ENCODE measurements around the gene THAP7.

Gene THAP7

DNA sequence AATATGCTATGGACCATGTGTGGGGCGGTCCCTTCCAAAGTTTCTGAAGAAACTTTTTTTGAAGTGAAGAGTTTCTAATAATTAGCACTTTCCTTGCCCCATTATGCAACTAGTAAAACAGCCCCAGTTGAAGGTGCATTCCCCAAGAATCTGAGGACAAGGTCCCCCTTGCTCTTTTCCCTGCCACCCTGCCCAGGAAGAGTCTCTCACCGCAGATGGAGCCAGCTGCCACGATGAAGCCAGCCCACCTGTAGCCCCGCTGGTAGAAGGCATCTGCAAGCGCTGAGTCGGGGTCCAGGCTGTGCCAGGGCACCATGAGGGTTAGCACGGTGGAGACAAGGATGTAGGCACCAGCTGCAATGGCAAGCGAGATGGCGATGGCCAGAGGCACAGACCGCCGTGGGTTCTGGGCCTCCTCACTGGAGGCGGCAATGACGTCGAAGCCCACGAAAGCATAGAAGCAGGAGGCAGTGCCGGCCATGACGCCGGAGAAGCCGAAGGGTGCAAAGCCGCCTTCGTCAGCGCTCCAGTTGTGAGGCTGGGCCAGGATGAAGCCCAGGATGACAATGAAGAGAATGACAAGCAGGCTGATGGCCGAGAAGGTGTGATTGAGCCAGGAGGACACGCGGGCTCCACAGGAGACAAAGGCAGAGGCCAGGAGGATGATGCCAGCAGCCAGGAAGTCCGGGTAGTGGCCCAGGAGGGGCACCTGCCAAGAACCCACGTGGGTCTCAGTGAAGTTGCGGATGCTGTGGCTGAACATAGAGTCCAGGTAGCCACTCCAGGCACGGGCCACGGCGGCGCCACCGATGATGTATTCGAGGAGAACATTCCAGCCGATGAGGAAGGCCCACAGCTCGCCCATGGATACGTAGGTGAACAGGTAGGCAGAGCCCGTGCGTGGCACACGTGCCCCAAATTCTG, 29.0 kb upstream of the THAP7 start:
- no peak for DNase-seq

DNA sequence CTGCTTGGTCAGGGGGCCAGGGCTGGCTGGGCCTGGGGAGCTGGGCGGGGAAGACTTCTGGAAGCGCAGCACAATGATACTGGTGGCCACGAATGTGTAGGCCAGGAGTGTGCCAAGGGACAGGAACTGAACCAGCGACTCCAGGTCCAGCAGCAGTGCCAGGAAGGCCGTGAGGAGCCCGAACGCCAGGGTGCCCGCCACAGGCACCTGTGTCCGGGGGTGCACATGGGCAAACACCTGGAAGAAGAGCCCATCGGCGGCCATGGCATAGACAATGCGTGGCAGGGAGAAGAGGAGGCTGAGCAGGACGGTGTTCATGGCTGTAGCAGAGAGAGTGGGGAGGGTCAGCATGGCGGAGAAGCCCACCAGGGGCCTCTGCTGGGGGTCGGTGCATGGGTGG, 28.1 kb upstream of the THAP7 start:
- no peak for DNase-seq

DNA sequence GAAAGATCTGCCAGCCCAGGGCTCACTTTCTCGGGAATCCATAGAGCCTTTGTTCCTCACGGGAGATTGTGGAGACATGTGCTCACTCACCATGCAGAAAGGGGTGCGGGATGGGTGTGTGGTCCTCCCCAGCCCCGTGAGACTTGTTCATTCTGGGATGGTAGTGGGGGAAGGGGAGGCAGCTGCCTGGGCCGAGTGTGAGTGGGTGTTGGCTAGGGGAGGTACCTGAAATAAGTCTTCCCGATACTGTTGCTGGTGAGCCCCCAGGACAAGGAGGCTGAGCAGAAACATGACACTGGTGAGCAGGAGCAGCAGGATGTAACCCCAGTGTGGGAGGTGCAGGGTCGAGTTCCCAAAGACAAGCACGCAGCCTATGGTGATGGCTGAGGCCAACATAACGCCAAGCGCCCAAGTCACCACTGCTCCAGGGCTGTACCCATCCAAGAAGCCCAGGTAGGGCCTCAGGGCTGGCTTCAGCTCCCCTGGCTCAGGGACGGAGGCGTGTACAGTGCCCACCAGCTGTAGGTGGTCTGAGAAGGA, 27.6 kb upstream of the THAP7 start:
- no peak for DNase-seq

DNA sequence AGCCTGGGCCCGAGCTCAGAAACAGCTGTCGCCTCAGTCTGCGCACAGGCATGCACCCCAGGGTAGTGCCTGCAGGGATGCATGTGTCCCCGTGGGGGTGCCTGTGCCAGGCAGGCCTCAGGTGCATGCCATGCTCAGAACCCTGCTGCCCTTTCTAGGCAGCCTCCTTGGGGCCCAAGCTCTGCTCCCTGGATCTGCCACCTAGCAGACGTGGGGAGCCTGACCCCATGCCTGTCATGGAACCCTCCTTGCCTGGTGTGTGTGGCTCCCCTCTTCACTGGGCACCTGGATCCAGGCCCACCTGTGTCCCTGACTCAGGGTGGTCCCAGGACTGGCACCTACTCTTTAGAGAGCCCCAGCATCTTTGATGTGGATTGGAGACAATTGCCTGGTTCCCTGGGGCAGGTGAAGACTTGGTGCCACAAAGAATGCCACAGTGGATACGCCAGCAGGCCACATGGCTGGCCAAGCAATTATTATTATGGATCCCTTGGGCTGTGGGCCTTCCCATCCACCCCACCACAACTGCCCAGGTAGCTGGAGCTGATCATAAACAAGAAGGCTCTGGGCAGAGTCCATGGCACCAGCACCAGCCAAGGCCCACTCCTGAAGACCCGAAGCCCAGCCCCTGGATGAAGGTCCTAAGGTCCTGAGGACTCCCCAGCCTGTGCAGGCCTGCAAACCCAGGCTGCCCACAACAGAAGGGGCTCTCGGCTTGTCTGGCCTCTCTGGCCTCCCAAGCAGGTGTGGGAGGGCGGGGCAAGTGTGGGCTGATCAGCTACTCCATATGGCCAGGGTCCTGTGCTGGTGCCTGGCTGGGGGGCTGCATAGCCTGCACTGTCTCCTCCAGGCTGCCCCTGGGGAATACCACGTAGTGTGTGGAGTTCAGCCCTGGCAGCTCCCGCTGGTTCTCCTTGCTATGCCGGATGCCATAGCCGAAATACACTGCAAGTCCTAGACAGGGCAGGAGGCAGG, 26.6 kb upstream of the THAP7 start:
- DNase-seq = no peak

DNA sequence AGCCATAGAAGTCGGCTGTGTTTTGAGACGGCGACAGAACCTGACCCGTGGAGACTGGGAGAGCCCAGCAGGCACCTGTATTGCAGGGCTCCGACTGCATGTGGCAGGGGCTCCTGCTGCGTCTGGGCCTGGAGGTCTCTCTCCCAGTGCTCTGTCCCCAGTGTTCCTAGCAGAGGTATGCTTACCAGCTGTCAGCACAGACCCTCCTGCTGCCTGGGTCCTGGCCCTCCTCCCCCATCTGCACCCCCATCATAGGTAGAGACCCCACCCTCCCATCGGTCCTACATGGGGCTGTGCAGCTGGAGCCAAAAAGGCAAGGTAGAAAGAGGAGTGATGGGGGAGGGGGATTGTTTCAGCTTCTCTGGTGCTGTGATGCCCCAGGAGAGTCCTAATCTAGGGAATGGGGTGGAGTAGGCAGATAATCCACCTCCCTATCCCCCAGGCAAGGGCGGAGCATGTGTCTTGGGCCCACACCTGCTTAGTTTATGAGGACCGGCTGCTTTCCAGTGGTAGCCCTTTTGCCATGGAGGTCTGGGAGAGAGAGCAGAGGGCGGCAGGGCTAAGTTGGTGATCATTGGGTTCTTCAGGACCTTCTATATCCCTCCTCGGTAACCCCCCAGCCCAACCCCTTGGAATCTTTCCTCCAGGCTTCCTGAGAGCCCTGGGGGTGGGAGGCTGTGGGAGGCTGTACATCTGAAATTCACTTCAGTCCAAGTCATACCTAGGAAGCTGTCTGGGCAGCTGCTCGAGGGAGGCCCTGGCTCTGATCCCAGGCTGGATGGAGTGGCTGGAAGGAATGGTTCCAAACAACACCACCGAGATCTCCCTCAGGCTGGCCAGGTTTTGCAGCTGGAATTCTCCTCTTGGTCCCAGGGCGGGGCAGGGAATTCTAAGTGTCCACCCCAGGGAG, 25.1 kb upstream of the THAP7 start:
- no peak for DNase-seq

DNA sequence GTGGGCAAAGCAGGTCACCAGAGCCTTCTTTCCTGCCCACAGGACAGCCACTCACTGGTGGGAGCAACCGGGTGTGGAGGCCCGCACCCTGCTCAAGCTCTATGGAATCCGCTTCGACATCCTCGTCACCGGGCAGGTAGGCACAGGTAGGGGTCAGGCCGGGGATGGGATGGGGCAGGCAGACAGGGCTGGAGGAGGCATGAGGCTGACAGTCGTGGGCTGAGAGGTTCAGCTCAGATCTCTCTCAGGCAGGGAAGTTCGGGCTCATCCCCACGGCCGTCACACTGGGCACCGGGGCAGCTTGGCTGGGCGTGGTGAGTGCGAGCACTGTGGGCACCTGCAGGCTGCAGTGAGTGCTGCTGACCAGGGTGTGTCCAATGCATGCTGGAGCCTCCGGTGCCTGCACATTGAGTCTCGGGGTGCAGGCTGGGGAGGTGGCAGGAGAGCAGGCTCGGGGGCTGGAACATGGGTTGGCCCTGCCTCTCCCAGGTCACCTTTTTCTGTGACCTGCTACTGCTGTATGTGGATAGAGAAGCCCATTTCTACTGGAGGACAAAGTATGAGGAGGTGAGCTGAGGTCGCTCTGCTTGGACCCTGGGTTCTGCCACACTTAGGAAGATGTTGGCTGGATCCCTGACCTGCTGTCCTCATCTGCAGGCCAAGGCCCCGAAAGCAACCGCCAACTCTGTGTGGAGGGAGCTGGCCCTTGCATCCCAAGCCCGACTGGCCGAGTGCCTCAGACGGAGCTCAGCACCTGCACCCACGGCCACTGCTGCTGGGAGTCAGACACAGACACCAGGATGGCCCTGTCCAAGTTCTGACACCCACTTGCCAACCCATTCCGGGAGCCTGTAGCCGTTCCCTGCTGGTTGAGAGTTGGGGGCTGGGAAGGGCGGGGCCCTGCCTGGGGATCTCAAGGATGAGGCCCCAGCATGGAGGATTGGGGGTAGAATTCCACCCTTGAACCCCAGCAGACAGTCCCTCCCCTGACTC, 24.1 kb upstream of the THAP7 start:
- DNase-seq = no peak

DNA sequence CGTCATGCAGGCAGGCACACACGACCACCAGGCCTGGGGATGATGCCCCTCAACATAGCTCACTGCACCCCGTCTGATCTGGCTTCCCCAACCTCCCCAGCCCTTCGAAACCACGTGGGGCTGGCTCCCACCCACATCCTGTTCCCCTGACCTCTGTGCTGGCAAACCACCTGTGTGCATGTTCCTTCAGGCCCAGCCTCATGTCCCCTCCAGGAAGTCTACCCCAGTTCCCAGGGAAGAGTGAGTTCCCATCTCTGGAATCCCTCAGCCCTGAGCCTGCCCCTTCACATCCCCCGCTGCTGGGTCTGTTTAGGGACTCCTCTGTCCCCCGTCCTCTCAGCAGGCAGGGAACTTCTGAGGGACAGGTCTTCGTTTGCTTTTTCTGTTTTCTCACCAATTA, 23.3 kb upstream of the THAP7 start:
- no peak for DNase-seq

DNA sequence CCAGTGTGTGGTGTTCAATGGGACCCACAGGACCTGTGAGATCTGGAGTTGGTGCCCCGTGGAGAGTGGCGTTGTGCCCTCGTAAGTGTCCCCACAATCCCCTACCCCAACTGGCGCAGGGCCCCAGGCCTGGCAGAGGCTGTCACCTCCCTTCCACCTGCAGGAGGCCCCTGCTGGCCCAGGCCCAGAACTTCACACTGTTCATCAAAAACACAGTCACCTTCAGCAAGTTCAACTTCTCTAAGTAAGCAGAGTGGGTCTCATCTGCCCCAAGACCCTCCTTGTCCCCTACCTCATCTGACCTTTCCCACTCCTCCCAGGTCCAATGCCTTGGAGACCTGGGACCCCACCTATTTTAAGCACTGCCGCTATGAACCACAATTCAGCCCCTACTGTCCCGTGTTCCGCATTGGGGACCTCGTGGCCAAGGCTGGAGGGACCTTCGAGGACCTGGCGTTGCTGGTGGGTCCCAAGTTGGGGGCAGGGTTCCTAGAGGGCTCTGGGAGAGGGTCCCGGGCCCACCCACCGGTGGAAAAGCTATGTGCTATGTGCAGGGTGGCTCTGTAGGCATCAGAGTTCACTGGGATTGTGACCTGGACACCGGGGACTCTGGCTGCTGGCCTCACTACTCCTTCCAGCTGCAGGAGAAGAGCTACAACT, 21.2 kb upstream of the THAP7 start:
- DNase-seq = no peak

DNA sequence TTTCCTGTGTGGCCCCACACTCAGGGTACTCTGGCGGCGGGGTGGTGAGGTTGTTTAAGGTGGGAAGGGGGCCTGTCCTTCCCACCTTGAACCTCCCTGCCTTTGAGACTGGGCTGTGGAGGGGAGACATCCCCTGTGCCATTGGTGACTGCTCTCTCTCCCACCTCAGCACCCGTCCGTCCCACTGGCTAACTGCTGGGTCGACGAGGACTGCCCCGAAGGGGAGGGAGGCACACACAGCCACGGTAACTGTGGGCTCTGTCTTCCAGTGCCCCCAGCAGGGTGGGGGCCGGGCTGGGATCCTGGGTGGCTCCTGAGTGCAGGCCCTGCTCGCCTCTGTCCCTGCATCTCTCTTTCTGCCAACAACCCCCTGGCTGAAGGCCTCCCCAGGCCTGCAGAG, 20.6 kb upstream of the THAP7 start:
- no peak for DNase-seq

DNA sequence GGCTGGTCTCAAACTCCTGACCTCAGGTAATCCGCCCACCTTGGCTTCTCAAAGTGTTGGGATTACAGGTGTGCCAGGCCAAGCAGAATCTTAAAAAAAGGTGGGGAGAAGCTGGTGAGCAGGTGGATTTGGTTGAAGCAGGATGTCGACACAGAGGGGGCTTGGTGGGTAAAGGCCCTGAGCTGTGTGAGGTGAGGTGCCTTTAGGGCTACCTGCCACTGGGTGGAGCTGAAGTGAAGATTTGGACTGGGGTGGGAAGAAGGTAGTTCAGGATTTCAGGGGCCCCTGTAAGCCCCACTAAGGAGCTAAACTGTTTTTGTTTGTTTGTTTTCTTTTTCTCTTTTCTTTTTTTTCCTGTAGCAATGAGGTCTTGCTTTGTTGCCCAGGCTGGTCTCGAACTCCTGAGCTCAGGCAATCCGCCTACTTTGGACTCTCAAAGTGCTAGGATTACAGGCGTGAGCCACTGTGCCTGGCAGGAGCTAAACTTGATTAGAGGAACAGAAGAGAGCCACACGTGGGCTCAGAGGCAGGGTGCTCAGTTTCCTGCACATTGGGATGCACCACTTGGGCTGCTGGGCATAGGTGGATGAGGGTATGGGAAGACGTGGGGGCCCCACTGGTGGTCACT, 19.0 kb upstream of the THAP7 start:
- DNase-seq = peak; percentile 8

DNA sequence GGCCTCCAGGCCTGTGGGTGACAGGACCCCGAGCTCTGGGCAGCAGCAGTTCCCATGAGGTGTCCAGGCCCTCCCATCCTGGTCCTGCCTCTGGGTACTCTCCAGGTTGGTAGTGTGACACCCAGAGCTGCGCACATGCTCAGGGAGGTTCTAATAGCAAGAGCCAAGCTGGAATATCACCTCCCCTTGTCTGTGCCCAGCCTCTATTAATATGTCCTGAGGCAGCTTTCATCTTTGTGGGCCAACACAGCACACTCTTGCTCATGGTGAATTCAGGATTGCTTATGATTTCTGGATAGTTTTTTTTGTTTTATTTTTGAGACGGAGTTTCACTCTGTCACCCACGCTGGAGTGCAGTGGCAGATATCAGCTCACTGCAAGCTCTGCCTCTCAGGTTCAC, 16.4 kb upstream of the THAP7 start:
- DNase-seq = no peak

DNA sequence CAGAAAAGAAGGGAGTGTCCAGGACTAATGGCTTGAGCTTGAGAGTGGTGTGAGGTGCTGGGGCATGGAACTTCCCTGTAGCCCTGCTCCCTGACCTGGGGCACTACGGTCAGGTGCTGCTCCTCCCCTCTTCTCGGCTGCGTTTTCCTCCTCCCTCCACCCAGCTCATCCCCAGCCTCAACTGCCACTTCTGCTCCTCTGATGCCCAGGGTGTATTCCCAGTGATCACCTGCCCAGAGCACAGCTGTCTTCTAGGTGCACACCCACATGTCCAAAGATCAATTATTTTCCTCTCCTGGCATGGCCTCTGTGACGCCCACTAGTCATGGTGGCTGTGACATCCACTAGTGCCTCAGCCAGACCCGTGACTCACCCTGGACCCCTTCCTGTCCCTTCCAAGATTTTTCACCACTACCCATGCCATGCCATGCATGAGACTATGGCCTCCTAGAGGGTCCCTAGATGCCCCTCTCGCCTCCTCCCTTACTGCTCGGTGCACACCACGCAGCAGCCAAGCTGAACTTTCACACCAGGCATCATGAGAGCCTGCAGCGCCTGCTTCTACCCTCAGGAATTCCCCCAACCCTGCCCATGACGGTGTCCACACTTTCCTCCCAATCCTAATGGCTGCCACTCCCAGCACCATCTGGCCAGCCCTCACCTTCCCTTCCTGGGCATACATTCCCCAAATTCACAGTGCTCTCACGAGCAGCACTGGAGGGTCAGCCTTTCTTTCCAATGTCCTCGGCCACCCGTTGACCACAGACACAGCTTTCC, 14.9 kb upstream of the THAP7 start:
- DNase-seq = no peak

DNA sequence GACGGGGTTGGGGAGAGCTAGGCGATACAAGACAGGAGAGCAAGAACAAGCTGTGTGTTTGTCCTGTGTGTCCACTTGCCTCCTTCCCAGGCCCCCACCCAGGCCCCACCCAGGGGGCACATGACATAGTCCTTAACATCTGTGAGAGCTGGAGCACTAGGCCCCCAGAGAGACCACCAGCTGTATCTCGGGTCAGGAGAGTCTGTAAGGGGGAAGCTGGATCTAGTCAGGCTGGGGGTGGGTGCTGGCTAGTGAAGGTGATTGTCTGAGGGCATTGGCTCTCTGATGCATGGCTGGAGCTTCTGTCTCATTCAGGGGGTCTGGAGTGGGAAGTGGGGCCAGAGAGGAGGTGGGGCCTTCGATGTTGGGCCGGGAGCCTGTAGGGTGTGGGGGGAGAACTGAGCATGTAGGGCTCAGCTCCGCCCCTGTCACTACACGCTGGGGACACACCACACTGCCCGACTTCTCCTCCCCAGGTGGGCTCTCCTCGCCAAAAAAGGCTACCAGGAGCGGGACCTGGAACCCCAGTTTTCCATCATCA, 13.6 kb upstream of the THAP7 start:
- no peak for DNase-seq

DNA sequence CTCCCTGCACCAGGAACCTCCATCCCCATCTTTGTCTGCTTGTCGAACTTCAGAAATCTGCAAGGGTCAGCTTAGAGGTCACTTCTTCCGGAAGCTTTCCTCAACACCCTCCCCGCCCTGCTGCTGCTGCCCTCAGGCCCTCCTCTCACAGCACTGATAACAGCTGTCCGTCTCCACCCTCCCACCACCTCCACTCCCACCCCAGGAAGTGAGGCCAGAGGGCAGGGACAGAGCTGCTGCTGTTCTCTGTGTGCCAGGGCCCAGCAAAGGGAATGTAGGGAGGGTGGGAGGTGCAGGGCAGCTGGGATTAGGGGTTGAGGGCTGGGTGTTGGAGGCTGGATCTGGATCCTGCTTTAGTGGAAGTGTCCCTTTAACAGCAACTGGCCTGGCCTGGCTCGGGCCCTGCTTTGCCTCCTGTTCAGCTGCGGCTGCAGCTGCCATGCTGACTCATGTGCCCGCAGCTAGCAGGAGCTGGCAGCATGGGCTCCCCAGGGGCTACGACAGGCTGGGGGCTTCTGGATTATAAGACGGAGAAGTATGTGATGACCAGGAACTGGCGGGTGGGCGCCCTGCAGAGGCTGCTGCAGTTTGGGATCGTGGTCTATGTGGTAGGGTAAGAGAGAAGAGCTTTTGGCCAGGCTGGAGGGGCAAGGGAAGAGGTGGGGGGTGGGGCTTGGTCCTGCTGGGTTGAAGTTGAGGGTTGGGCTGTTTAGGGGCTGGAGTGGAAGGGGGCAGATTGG, 13.0 kb upstream of the THAP7 start, which contains the start of gene P2RX6:
TSS of gene P2RX6 (plus strand) at position 440 of the 740 bp plus-strand sequence. CDS start at position 450, 10 bp downstream.
- no peak for DNase-seq

DNA sequence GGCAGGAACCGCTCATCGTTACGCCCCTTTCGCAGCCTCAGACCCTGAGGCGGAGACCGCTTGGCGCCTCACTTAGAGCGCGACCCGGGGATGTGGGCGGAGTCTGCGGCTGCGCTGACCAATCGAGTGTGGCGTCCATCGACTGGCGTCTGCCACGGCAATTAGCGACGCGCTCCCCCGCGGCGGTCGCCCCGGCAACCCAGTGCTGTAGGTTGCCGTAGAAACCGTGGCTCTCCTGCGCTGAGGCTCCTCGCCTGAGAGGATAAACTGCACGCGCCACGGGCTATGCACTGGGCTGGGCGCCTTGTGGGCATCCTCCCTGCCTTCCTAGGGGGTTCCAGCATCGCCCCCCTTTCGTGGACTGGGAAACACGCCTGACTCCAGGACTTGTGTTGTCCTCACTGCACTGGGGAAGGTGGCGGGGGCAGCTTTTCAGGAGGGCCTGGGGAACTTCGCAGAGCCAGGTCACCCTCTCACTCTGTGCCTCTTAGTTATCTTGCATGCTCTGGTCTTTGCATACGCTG, 12.3 kb upstream of the THAP7 start:
- peak; percentile 94 for DNase-seq

DNA sequence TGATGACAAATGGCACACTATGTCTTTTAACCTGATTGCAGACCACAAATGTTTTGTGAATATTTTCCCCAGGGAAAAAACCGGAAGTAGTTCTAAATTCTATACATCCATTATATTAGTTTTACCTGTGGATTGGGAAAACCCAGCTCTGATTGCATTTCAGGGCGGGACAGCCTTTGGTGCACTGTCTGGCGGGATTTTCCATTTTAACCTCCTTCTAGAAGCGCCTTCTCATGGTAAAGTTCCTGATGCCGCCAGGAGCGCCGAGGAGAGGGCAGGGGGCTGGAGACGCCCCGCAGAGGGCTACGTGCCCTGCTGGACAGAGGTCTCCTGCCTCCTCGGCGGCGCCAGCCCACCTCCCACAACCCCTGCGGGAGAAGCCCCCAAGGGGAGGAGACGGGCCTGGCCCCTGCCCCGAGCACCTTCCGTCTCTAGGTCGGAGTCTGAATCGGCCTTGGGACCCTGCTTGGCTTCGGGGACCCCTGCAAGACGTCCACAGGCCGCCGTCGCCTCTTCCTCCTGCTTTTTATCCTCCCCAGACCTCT, 11.8 kb upstream of the THAP7 start:
- no peak for DNase-seq
